Measurements from ENCODE around the gene CALML3.

DNA sequence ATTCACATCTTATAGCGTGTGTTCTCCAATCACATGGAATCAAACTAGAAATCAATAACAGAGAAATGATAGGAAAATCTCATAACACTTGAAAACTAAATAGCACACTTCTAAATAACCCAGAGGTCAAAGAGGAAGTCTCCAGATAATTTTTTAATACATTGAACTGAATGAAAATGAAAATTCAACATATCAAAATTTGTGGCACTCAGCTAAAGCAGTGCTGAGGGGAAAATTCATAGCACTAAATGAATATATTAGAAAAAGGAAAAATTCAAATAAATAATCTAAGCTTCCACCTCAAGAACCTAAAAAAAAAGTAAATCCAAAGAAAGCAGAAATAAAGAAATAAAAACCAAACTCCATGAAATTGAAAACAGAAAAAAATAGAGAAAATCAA is 17.3 kb downstream of the CALML3 start:
- TF ChIP-seq CTCF (conservative IDR thresholded peaks at IDR 0.05) (no peak), ZFX (IDR thresholded peaks at IDR 0.05) (no peak)
